22Rv1 (cell line): ENCODE data around the gene TMEM132D.

ENCODE experiments used
- ZFX ChIP-seq: fragments of 450-650 bp; IDR thresholded peaks from 2 replicates; pipeline ENCODE4 v1.6.1; 2017; ENCODE audit warnings: antibody characterized with exemption, borderline replicate concordance
- TF ChIP-seq, protein P1 (sequence below): fragments of 450-650 bp; IDR thresholded peaks from 2 replicates; pipeline ENCODE4 v1.5.1; 2017; ENCODE audit warnings: mild to moderate bottlenecking

- TF ChIP-seq, protein P1, sequence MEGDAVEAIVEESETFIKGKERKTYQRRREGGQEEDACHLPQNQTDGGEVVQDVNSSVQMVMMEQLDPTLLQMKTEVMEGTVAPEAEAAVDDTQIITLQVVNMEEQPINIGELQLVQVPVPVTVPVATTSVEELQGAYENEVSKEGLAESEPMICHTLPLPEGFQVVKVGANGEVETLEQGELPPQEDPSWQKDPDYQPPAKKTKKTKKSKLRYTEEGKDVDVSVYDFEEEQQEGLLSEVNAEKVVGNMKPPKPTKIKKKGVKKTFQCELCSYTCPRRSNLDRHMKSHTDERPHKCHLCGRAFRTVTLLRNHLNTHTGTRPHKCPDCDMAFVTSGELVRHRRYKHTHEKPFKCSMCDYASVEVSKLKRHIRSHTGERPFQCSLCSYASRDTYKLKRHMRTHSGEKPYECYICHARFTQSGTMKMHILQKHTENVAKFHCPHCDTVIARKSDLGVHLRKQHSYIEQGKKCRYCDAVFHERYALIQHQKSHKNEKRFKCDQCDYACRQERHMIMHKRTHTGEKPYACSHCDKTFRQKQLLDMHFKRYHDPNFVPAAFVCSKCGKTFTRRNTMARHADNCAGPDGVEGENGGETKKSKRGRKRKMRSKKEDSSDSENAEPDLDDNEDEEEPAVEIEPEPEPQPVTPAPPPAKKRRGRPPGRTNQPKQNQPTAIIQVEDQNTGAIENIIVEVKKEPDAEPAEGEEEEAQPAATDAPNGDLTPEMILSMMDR, result no peak; the same call in 1 of the 2 replicates
- no peak for TF ChIP-seq ZFX
Measured at GRCh38 chr12:129704232-129704830, 199.5 kb downstream of the TMEM132D start.
